HUES48 (cell line): ENCODE results near the gene GABBR1.

Experiments used
- H3K27ac ChIP-seq: one replicate; pipeline ENCODE4 v1.7.0; 2013; ENCODE audit warnings: low read depth, low read length, inconsistent platforms
- H3K27me3 ChIP-seq: 2 replicates; pipeline ENCODE4 v1.6.1; 2013; ENCODE audit warnings: mild to moderate bottlenecking, low read length; ENCODE audit not compliant: control insufficient read depth, insufficient read depth
- H3K36me3 ChIP-seq: 2 replicates; pipeline ENCODE4 v1.6.1; 2013; ENCODE audit warnings: low read length; ENCODE audit not compliant: control insufficient read depth, insufficient read depth
- H3K4me1 ChIP-seq: 2 replicates; pipeline ENCODE4 v1.6.1; 2013; ENCODE audit warnings: mild to moderate bottlenecking, low read length; ENCODE audit not compliant: control insufficient read depth, insufficient read depth
- H3K4me3 ChIP-seq: 2 replicates; pipeline ENCODE4 v1.5.1; 2013; ENCODE audit warnings: mild to moderate bottlenecking, low read depth, low read length
- H3K9ac ChIP-seq: 2 replicates; pipeline ENCODE4 v1.6.1; 2013; ENCODE audit warnings: mild to moderate bottlenecking, low read depth, low read length, moderate library complexity
- H3K9me3 ChIP-seq: 2 replicates; pipeline ENCODE4 v1.6.1; 2013; ENCODE audit warnings: low read length; ENCODE audit not compliant: control insufficient read depth, insufficient read depth

The GABBR1 gene

GRCh38 chr6:29593199-29593855 lies 39.7 kb downstream of the GABBR1 start:
- Histone ChIP-seq H3K4me1 (peaks cover 11% of the 10 kb centered on the region), H3K9me3 (no peaks in the 10 kb centered on the region), H3K9ac (no peak overlapping the region), H3K36me3 (no peaks in the 10 kb centered on the region), H3K27me3 (no peaks in the 10 kb centered on the region), H3K4me3 (no peak overlapping the region), H3K27ac (no peak overlapping the region)

- peaks cover 11% of the 10 kb centered on the region for H3K4me1 ChIP-seq
- H3K4me3 ChIP-seq, result no peak overlapping the region
- H3K27me3 ChIP-seq, result no peaks in the 10 kb centered on the region
- H3K9ac ChIP-seq, result no peak overlapping the region
- H3K36me3 ChIP-seq, result no peaks in the 10 kb centered on the region
- no peaks in the 10 kb centered on the region for H3K9me3 ChIP-seq
- H3K27ac ChIP-seq, result no peak overlapping the region
Measured at GRCh38 chr6:29591677-29592076, 41.3 kb downstream of the GABBR1 start.

- Histone ChIP-seq H3K36me3 (no peaks in the 10 kb centered on the region), H3K4me1 (peaks cover 11% of the 10 kb centered on the region), H3K27me3 (no peaks in the 10 kb centered on the region), H3K9me3 (no peaks in the 10 kb centered on the region), H3K9ac (no peak overlapping the region), H3K4me3 (no peak overlapping the region), H3K27ac (no peak overlapping the region)
Measured at GRCh38 chr6:29590218-29590808, 42.7 kb downstream of the GABBR1 start.

- Histone ChIP-seq H3K4me1 (peaks cover 5% of the 10 kb centered on the region), H3K4me3 (no peak overlapping the region), H3K27me3 (no peaks in the 10 kb centered on the region), H3K9me3 (no peaks in the 10 kb centered on the region), H3K9ac (no peak overlapping the region), H3K36me3 (no peaks in the 10 kb centered on the region), H3K27ac (no peak overlapping the region)
Measured at GRCh38 chr6:29589423-29590048, 43.4 kb downstream of the GABBR1 start.

GRCh38 chr6:29584821-29585220 lies 48.2 kb downstream of the GABBR1 start, which contains the start of gene OR2H2:
OR2H2 (plus strand) TSS chr6:29585121; CDS start chr6:29587945, 2,824 bp downstream.
- no peaks in the 10 kb centered on the region for H3K9me3 ChIP-seq
- no peaks in the 10 kb centered on the region for H3K27me3 ChIP-seq
- no peak within 1 kb of the TSS for H3K9ac ChIP-seq
- no peaks in the 10 kb centered on the region for H3K36me3 ChIP-seq
- no peak within 1 kb of the TSS for H3K27ac ChIP-seq
- H3K4me1 ChIP-seq, result no peaks in the 10 kb centered on the region
- H3K4me3 ChIP-seq, result no peak within 1 kb of the TSS

GRCh38 chr6:29577544-29577943 lies 55.4 kb downstream of the GABBR1 start:
- no peak overlapping the region for H3K27ac ChIP-seq
- no peaks in the 10 kb centered on the region for H3K9me3 ChIP-seq
- H3K27me3 ChIP-seq, result no peaks in the 10 kb centered on the region
- no peak overlapping the region for H3K9ac ChIP-seq
- H3K36me3 ChIP-seq, result no peaks in the 10 kb centered on the region
- H3K4me3 ChIP-seq, result no peak overlapping the region
- H3K4me1 ChIP-seq, result no peaks in the 10 kb centered on the region

GRCh38 chr6:29576056-29576455 lies 56.9 kb downstream of the GABBR1 start:
- Histone ChIP-seq H3K4me3 (no peak overlapping the region), H3K27me3 (no peaks in the 10 kb centered on the region), H3K4me1 (no peaks in the 10 kb centered on the region), H3K9ac (no peak overlapping the region), H3K27ac (no peak overlapping the region), H3K9me3 (no peaks in the 10 kb centered on the region), H3K36me3 (no peaks in the 10 kb centered on the region)

GRCh38 chr6:29567991-29568390 lies 65.0 kb downstream of the GABBR1 start:
- H3K9me3 ChIP-seq, result no peaks in the 10 kb centered on the region
- H3K36me3 ChIP-seq, result no peaks in the 10 kb centered on the region
- no peak overlapping the region for H3K4me3 ChIP-seq
- H3K27ac ChIP-seq, result no peak overlapping the region
- no peak overlapping the region for H3K9ac ChIP-seq
- no peaks in the 10 kb centered on the region for H3K4me1 ChIP-seq
- no peaks in the 10 kb centered on the region for H3K27me3 ChIP-seq

- no peaks in the 10 kb centered on the region for H3K4me1 ChIP-seq
- H3K9me3 ChIP-seq, result no peaks in the 10 kb centered on the region
- H3K4me3 ChIP-seq, result no peak overlapping the region
- no peaks in the 10 kb centered on the region for H3K27me3 ChIP-seq
- no peak overlapping the region for H3K27ac ChIP-seq
- no peaks in the 10 kb centered on the region for H3K36me3 ChIP-seq
- H3K9ac ChIP-seq, result no peak overlapping the region
Measured at GRCh38 chr6:29567541-29567940, 65.4 kb downstream of the GABBR1 start.

GRCh38 chr6:29566856-29567255 lies 66.1 kb downstream of the GABBR1 start:
- no peak overlapping the region for H3K4me3 ChIP-seq

GRCh38 chr6:29564875-29565274 lies 68.1 kb downstream of the GABBR1 start:
- no peaks in the 10 kb centered on the region for H3K9me3 ChIP-seq
- H3K36me3 ChIP-seq, result no peaks in the 10 kb centered on the region
- H3K4me1 ChIP-seq, result peaks cover 2% of the 10 kb centered on the region; the same call in 1 of the 2 replicates
- no peak overlapping the region for H3K9ac ChIP-seq
- H3K27ac ChIP-seq, result no peak overlapping the region
- H3K27me3 ChIP-seq, result peaks cover 6% of the 10 kb centered on the region
- no peak overlapping the region for H3K4me3 ChIP-seq

More at GRCh38 chr6:29566856-29567255, 66.1 kb downstream of the GABBR1 start:
- Histone ChIP-seq H3K9ac (no peak overlapping the region), H3K9me3 (no peaks in the 10 kb centered on the region), H3K27me3 (no peaks in the 10 kb centered on the region), H3K4me1 (no peaks in the 10 kb centered on the region), H3K36me3 (no peaks in the 10 kb centered on the region), H3K27ac (no peak overlapping the region)
